ENCODE measurements around the gene DHX32.
"Not testable (repeated sequence)": the region's sequence is repeated elsewhere in the genome, so short reads cannot be mapped to it uniquely, and the experiment has no call there.

The DHX32 gene

GRCh38 chr10:125911145-125911544 is 30.1 kb upstream of the DHX32 start:
- Histone ChIP-seq H3K9me3 (ENCODE audit: control insufficient read depth in 2 of 2, low read length in 2 of 2) (no peaks in the 10 kb centered on the region), H3K36me3 (ENCODE audit: control insufficient read depth in 2 of 2, insufficient read depth in 2 of 2, low read length in 2 of 2) (no peaks in the 10 kb centered on the region), H3K4me3 (ENCODE audit: low read length in 2 of 2) (no peak overlapping the region), H3K27me3 (ENCODE audit: control insufficient read depth in 1 of 2, insufficient read depth in 2 of 2, low read length in 2 of 2) (no peaks in the 10 kb centered on the region), H3K9ac (ENCODE audit: low read length in 2 of 2) (no peak overlapping the region), H3K27ac (ENCODE audit: low read length) (no peak overlapping the region), H3K4me1 (ENCODE audit: control insufficient read depth, insufficient read depth, low read length) (no peaks in the 10 kb centered on the region)

GRCh38 chr10:125909491-125909890 is 28.4 kb upstream of the DHX32 start:
- H3K4me3 ChIP-seq (ENCODE audit: low read length in 2 of 2); H3K27ac ChIP-seq (ENCODE audit: low read length); H3K4me1 ChIP-seq (ENCODE audit: control insufficient read depth, insufficient read depth, low read length); H3K9me3 ChIP-seq (ENCODE audit: control insufficient read depth in 2 of 2, low read length in 2 of 2); H3K9ac ChIP-seq (ENCODE audit: low read length in 2 of 2); H3K36me3 ChIP-seq (ENCODE audit: control insufficient read depth in 2 of 2, insufficient read depth in 2 of 2, low read length in 2 of 2); H3K27me3 ChIP-seq (ENCODE audit: control insufficient read depth in 1 of 2, insufficient read depth in 2 of 2, low read length in 2 of 2): not testable (repeated sequence)

GRCh38 chr10:125908813-125909212 is 27.7 kb upstream of the DHX32 start:
- H3K9ac ChIP-seq (ENCODE audit: low read length in 2 of 2); H3K4me1 ChIP-seq (ENCODE audit: control insufficient read depth, insufficient read depth, low read length); H3K36me3 ChIP-seq (ENCODE audit: control insufficient read depth in 2 of 2, insufficient read depth in 2 of 2, low read length in 2 of 2); H3K9me3 ChIP-seq (ENCODE audit: control insufficient read depth in 2 of 2, low read length in 2 of 2); H3K27me3 ChIP-seq (ENCODE audit: control insufficient read depth in 1 of 2, insufficient read depth in 2 of 2, low read length in 2 of 2); H3K4me3 ChIP-seq (ENCODE audit: low read length in 2 of 2); H3K27ac ChIP-seq (ENCODE audit: low read length): not testable (repeated sequence)

DNA sequence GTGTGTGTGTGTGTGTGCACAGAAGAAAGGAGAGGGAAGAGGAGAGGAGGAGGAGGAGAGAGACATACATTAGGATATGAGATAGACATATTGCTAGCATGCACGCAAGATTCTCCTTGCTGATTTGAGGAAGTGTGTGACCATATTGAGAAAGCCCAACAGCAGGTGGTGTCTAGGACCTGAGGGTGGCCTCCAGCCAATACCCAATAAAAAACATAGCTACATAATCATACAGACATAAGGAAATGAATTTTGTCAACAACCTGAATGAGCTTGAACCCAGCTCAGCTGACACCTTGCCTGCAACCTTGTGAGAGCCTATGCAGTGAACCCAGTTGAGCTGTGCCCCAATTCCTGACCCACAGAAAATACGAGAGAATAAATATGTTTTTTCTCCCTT is 26.5 kb upstream of the DHX32 start:
- H3K36me3 ChIP-seq (ENCODE audit: control insufficient read depth in 2 of 2, insufficient read depth in 2 of 2, low read length in 2 of 2); H3K27me3 ChIP-seq (ENCODE audit: control insufficient read depth in 1 of 2, insufficient read depth in 2 of 2, low read length in 2 of 2); H3K9ac ChIP-seq (ENCODE audit: low read length in 2 of 2); H3K9me3 ChIP-seq (ENCODE audit: control insufficient read depth in 2 of 2, low read length in 2 of 2); H3K4me1 ChIP-seq (ENCODE audit: control insufficient read depth, insufficient read depth, low read length); H3K27ac ChIP-seq (ENCODE audit: low read length); H3K4me3 ChIP-seq (ENCODE audit: low read length in 2 of 2): not testable (repeated sequence)

DNA sequence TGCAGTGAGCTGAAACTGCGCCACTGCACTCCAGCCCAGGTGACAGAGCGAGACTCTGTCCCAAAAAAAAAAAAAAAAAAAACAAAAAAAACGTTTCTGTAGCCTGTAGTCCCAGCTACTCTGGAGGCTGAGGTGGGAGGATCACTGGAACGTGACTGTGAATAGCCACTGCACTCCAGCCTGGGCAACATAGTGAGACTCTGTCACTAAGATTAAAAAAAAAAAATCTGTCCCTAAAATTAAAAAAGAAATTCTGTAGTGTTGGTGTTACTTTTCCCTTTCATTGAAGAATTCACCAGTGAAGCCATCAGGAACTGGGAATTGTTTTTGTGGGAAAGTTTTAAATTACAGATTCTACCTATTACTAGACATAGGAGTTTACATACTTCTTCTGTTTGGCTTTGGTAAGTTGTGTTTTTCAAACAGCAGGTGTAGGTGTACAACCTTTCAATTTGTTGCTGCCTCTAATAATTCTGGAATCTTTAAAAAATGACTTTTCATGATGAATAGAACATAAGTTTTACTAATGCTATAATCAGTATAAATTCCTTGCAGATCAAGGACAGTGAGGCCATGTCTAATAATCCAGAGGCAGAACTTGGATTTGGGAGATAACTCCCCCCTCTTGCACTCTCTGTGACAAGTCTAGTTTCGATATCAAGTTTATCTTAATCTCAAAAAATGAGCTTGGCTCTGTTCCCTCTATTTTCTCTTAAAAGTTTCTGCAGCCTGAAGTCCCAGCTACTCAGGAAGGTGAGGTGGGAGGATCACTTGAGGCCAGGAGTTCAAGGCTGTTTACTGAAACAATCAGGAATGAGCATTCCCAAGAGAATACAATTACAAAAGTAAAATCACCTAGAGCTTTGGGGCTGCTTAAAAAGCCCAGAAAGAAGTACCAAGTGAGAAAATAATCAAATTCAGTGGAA is 24.2 kb upstream of the DHX32 start:
- not testable (repeated sequence) for H3K9me3 ChIP-seq (ENCODE audit: control insufficient read depth in 2 of 2, low read length in 2 of 2); H3K27ac ChIP-seq (ENCODE audit: low read length); H3K4me3 ChIP-seq (ENCODE audit: low read length in 2 of 2); H3K4me1 ChIP-seq (ENCODE audit: control insufficient read depth, insufficient read depth, low read length); H3K27me3 ChIP-seq (ENCODE audit: control insufficient read depth in 1 of 2, insufficient read depth in 2 of 2, low read length in 2 of 2); H3K36me3 ChIP-seq (ENCODE audit: control insufficient read depth in 2 of 2, insufficient read depth in 2 of 2, low read length in 2 of 2); H3K9ac ChIP-seq (ENCODE audit: low read length in 2 of 2)

DNA sequence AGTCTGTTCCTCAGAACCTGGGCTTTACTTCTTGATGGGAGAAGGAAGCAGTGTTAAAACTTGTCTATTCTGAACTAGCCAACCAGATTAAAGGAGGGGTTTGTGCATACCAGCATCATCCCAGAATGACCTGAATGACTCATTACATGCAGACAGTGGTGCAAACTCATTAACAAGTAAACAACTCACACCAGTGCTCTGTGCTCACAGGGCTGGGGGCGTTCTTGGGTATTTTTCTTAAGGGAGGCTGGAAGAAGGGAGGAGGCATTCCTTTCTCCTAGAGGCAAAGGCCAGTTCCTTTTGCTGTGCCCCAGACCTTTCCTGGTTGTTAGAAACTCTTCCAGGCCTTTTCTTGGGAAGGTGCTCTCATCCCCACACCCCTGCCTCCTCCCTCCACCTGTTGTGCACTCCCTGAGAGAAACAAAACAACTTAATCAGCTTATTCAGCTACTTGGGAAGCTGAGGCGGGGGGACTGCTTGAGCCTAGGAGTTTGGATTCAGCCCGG is 22.1 kb upstream of the DHX32 start:
- not testable (repeated sequence) for H3K9ac ChIP-seq (ENCODE audit: low read length in 2 of 2); H3K4me1 ChIP-seq (ENCODE audit: control insufficient read depth, insufficient read depth, low read length); H3K9me3 ChIP-seq (ENCODE audit: control insufficient read depth in 2 of 2, low read length in 2 of 2); H3K4me3 ChIP-seq (ENCODE audit: low read length in 2 of 2); H3K36me3 ChIP-seq (ENCODE audit: control insufficient read depth in 2 of 2, insufficient read depth in 2 of 2, low read length in 2 of 2); H3K27ac ChIP-seq (ENCODE audit: low read length); H3K27me3 ChIP-seq (ENCODE audit: control insufficient read depth in 1 of 2, insufficient read depth in 2 of 2, low read length in 2 of 2)

- not testable (repeated sequence) for H3K27ac ChIP-seq (ENCODE audit: low read length); H3K9ac ChIP-seq (ENCODE audit: low read length in 2 of 2); H3K36me3 ChIP-seq (ENCODE audit: control insufficient read depth in 2 of 2, insufficient read depth in 2 of 2, low read length in 2 of 2); H3K27me3 ChIP-seq (ENCODE audit: control insufficient read depth in 1 of 2, insufficient read depth in 2 of 2, low read length in 2 of 2); H3K9me3 ChIP-seq (ENCODE audit: control insufficient read depth in 2 of 2, low read length in 2 of 2); H3K4me1 ChIP-seq (ENCODE audit: control insufficient read depth, insufficient read depth, low read length); H3K4me3 ChIP-seq (ENCODE audit: low read length in 2 of 2)
Observed at GRCh38 chr10:125900963-125901362, 19.9 kb upstream of the DHX32 start.

GRCh38 chr10:125897317-125897716 is 16.2 kb upstream of the DHX32 start:
- Histone ChIP-seq H3K9ac (ENCODE audit: low read length in 2 of 2) (peak overlapping the region in 1 of 2 donors; percentile 75), H3K4me3 (ENCODE audit: low read length in 2 of 2) (peak overlapping the region; percentile 79 to 82)
- not testable (repeated sequence) for H3K27me3 ChIP-seq (ENCODE audit: control insufficient read depth in 1 of 2, insufficient read depth in 2 of 2, low read length in 2 of 2); H3K36me3 ChIP-seq (ENCODE audit: control insufficient read depth in 2 of 2, insufficient read depth in 2 of 2, low read length in 2 of 2); H3K4me1 ChIP-seq (ENCODE audit: control insufficient read depth, insufficient read depth, low read length); H3K9me3 ChIP-seq (ENCODE audit: control insufficient read depth in 2 of 2, low read length in 2 of 2); H3K27ac ChIP-seq (ENCODE audit: low read length)

DNA sequence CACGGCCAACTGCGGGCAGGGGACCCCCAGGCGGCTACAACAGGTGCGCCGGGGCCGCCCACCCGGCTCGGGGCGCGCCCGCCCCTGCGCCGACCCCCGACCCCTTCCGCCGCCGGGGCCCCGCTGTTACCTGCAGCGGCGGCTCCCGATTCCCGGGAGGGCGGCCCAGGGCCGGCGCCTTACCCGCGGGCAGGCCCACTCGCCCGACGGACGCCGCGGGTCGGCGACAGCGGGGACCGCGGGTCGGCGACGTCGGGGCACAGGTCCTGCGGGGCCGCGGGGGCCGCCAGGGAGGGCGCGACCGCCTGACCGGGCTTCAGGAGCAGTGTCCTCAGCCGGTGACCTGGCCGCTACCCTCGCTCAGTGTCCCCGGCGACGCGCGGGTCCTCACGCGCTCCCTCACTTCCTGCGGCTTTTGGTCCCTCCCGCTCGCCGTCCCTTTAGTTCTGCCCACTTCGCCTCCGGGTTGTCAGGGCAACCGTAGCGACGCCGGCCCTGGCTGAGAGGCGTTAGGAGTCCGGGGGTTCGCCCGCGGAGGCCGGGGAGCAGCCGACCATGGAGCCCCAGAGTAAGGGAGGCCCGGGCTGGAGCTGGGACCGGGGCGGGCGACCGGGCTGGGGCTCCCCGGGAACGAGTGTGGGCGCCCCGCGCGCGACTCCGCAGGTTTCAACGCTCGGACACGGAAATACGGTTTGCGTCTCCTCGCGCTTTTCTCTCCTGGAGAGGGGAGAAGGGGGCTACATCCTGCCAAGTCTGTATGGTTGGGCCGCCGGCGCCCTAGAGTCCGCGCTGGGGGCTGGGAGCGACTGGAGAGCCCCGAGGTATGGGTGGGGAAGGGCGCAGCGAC is 15.2 kb upstream of the DHX32 start, which contains the start of gene FANK1:
Gene FANK1, plus strand, starts transcription at position 477 of the 847 bp plus-strand sequence. Its CDS starts 79 bp downstream, at position 556.
- H3K9me3 ChIP-seq (ENCODE audit: control insufficient read depth in 2 of 2, low read length in 2 of 2); H3K36me3 ChIP-seq (ENCODE audit: control insufficient read depth in 2 of 2, insufficient read depth in 2 of 2, low read length in 2 of 2); H3K4me1 ChIP-seq (ENCODE audit: control insufficient read depth, insufficient read depth, low read length); H3K27me3 ChIP-seq (ENCODE audit: control insufficient read depth in 1 of 2, insufficient read depth in 2 of 2, low read length in 2 of 2): not testable (repeated sequence)
- H3K4me3 ChIP-seq (ENCODE audit: low read length in 2 of 2), result peak within 1 kb of the TSS; percentile 79 to 82
- H3K9ac ChIP-seq (ENCODE audit: low read length in 2 of 2), result peak within 1 kb of the TSS; percentile 42 to 75
- H3K27ac ChIP-seq (ENCODE audit: low read length), result peak within 1 kb of the TSS; percentile 18

DNA sequence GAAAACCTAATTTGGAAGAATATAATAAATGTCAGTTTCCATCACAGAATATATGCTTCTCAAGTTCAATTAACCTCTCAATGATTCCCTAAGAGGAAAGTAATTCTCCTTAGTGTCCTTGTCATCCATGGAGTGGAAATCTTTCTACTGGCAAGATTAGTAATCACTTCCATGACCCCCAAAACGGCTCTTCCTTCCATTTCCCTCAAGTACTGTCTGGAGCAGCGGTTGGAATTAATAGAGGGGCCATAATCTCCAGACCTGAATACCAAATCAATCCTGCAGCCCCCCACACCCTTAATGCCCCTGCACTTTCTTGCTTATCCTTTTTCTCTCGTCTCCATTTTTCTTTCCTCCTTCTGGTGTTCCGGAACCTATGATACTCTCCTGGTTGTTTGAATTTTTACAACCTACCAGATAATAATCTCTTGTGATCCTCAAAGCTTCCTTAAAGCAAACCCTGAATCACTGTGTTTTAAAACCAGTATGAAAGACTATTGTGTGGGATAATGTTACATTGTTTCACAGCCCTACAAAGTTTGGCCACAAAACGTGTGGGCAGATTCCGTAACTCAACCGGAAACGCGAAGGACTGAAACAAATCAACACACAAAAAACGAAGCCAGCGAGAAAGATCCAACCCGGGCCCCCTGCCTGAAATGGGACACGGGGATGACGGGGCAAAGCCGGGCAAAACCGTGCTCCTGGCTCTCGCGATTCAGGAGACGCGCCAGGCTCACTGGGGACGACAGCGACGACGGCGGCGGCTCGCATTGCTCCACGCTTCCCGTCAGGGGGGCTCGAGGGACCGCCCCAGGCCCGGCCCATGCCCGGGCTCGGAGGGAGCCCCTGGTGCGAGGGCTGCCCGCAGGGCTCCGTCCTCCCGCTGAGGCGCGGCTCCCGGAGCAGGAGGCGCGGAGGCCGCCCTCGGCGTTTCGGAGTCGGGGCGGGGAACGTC is 14.3 kb upstream of the DHX32 start:
- not testable (repeated sequence) for H3K4me1 ChIP-seq (ENCODE audit: control insufficient read depth, insufficient read depth, low read length); H3K27me3 ChIP-seq (ENCODE audit: control insufficient read depth in 1 of 2, insufficient read depth in 2 of 2, low read length in 2 of 2); H3K9me3 ChIP-seq (ENCODE audit: control insufficient read depth in 2 of 2, low read length in 2 of 2); H3K36me3 ChIP-seq (ENCODE audit: control insufficient read depth in 2 of 2, insufficient read depth in 2 of 2, low read length in 2 of 2)
- Histone ChIP-seq H3K9ac (ENCODE audit: low read length in 2 of 2) (peak overlapping the region; percentile 37 to 75), H3K27ac (ENCODE audit: low read length) (peak overlapping the region; percentile 18), H3K4me3 (ENCODE audit: low read length in 2 of 2) (peak overlapping the region; percentile 59 to 79)
